K562 (cell line): ENCODE data around the gene GTF3C4. TPM values are rescaled to one million over a fixed set of nuclear protein-coding genes. Genes with fewer than 3 reads are reported as not detected.

Experiments
- ATAC-seq: fragments of 200-7000 bp; cut with Tn5 transposase; 3 replicates; pipeline ENCODE4 v1.9.1; 2020; ENCODE audit warnings: moderate library complexity
- BruUV-seq: library from RNA; stranded (reverse); fragments of 400-500 nt; replicated peaks from 2 replicates; lab custom pipeline; 2021; lab: Mats Ljungman, UMichigan
- CTCF ChIA-PET: fragments of 300-600 bp; formaldehyde crosslinking; extraction: SDS; loops from one replicate; lab custom pipeline; 2021; ENCODE audit warnings: low intra/inter-chr PET ratio; lab: Yijun Ruan, JAX
- POLR2A ChIA-PET: fragments of 300-600, 350-650 bp; sonication (Branson Sonifier 250); formaldehyde crosslinking; extraction: SDS; loops from one replicate; lab custom pipeline; 2021; ENCODE audit warnings: antibody characterized with exemption, inconsistent platforms; lab: Yijun Ruan, JAX
- DNase-seq, 4 experiments: peaks; one replicate each; pipeline versions ENCODE4 v3.0.0 to v3.0.0-alpha.2; 2011 to 2018; ENCODE audit warnings: low spot score in 3 of 4, mixed read lengths in 3 of 4; ENCODE audit errors: extremely low read depth in 1 of 4
- FAIRE-seq: peaks from 2 replicates; lab custom pipeline; 2011; peaks lifted over from hg19 to GRCh38; lab: Jason Lieb, UNC
- H2AFZ ChIP-seq: 2 replicates; pipeline ENCODE4 v1.6.0; 2011; ENCODE audit warnings: low read depth, low read length, control low read depth, inconsistent platforms
- H3K27ac ChIP-seq: fragments of 200-600 bp; 3 replicates; pipeline ENCODE4 v1.8.0; 2011; ENCODE audit warnings: low read depth, mild to moderate bottlenecking, control low read depth, inconsistent platforms, low read length, moderate library complexity, mixed read lengths; ENCODE audit errors: extremely low read depth
- H3K27me3 ChIP-seq, 2 experiments: fragments of 300-600 bp in 1 of 2; 2 replicates in 1 of 2; 3 replicates in 1 of 2; pipeline versions ENCODE4 v1.6.0 to v1.8.0; 2011; ENCODE audit warnings: inconsistent platforms in 2 of 2, low read length in 2 of 2, mild to moderate bottlenecking in 1 of 2, mixed read lengths in 1 of 2, moderate library complexity in 1 of 2; ENCODE audit not compliant: control insufficient read depth in 2 of 2, insufficient read depth in 2 of 2
- H3K36me3 ChIP-seq: fragments of 300-600 bp; 3 replicates; pipeline ENCODE4 v1.8.0; 2011; ENCODE audit warnings: mild to moderate bottlenecking, low read length, inconsistent platforms; ENCODE audit not compliant: control insufficient read depth, insufficient read depth
- H3K4me1 ChIP-seq, 2 experiments: fragments of 200-600 bp in 1 of 2; replicated peaks in 1 of 2; 2 replicates in 1 of 2; 3 replicates in 1 of 2; pipeline versions ENCODE4 v1.5.1 to v1.8.0; 2011; ENCODE audit warnings: inconsistent platforms in 2 of 2, low read length in 2 of 2, mild to moderate bottlenecking in 1 of 2, mixed read lengths in 1 of 2, moderate library complexity in 1 of 2; ENCODE audit not compliant: control insufficient read depth in 2 of 2, insufficient read depth in 2 of 2
- H3K4me2 ChIP-seq: 2 replicates; pipeline ENCODE4 v1.6.1; 2011; ENCODE audit warnings: low read length, control low read depth, inconsistent platforms, mixed read lengths; ENCODE audit not compliant: insufficient read depth
- H3K4me3 ChIP-seq: fragments of 200-600 bp; sonication (generic), shearing (Covaris generic); 2 replicates; pipeline ENCODE4 v1.5.1; 2016; ENCODE audit warnings: control low read depth, inconsistent platforms
- H3K79me2 ChIP-seq: fragments of 200-600 bp; 3 replicates; pipeline ENCODE4 v1.8.0; 2011; ENCODE audit warnings: low read length, inconsistent platforms; ENCODE audit not compliant: control insufficient read depth, insufficient read depth
- H3K9ac ChIP-seq, 2 experiments: 2 replicates each; pipeline versions ENCODE4 v1.6.0 to v1.6.1; 2011; ENCODE audit warnings: low read depth in 2 of 2, low read length in 2 of 2, control low read depth in 1 of 2, inconsistent platforms in 1 of 2, mild to moderate bottlenecking in 1 of 2, mixed read lengths in 1 of 2; ENCODE audit not compliant: insufficient read depth in 1 of 2
- H3K9me1 ChIP-seq: one replicate; pipeline ENCODE4 v1.6.0; 2011; ENCODE audit warnings: inconsistent platforms, mild to moderate bottlenecking, low read length, moderate library complexity; ENCODE audit not compliant: control insufficient read depth, insufficient read depth
- H3K9me3 ChIP-seq: replicated peaks from 2 replicates; pipeline ENCODE4 v1.5.1; 2011; ENCODE audit warnings: low read depth, low read length, inconsistent platforms; ENCODE audit not compliant: control insufficient read depth, insufficient read depth
- H4K20me1 ChIP-seq: replicated peaks from 2 replicates; pipeline ENCODE4 v1.6.1; 2011; ENCODE audit warnings: low read length, inconsistent platforms, mixed read lengths; ENCODE audit not compliant: control insufficient read depth, insufficient read depth
- ASH1L ChIP-seq: fragments of 450-650 bp; IDR thresholded peaks from 2 replicates; pipeline ENCODE4 v1.6.1; 2018; ENCODE audit warnings: borderline replicate concordance, mild to moderate bottlenecking, low read depth; ENCODE audit not compliant: partially characterized antibody
- CCNT2 ChIP-seq: IDR thresholded peaks from 2 replicates; pipeline ENCODE4 v1.6.1; 2011; ENCODE audit warnings: borderline replicate concordance, low read depth, mild to moderate bottlenecking, moderate library complexity, mixed read lengths, low read length; ENCODE audit not compliant: insufficient read length; ENCODE audit errors: extremely low read depth
- CTBP1 ChIP-seq: fragments of 450-650 bp; IDR thresholded peaks from 2 replicates; pipeline ENCODE4 v1.6.1; 2016; ENCODE audit warnings: borderline replicate concordance
- ERF ChIP-seq: fragments of 450-650 bp; formaldehyde crosslinking; IDR thresholded peaks from 2 replicates; pipeline ENCODE4 v1.4.0; 2020; ENCODE audit warnings: mild to moderate bottlenecking, mixed read lengths
- FOXM1 ChIP-seq, 2 experiments: fragments of 450-650 bp in 1 of 2; sonication (generic) in 1 of 2; formaldehyde crosslinking in 1 of 2; IDR thresholded peaks; 2 replicates each; pipeline versions ENCODE4 v1.6.1 to v1.9.0; 2017 to 2022; ENCODE audit warnings: low read depth in 2 of 2, mild to moderate bottlenecking in 2 of 2, missing genetic modification reagents in 1 of 2, moderate library complexity in 1 of 2
- HOXB6 ChIP-seq: fragments of 250-450 bp; sonication (Bioruptor Pico); IDR thresholded peaks from 2 replicates; pipeline ENCODE4 v1.5.1; 2022; ENCODE audit warnings: mild to moderate bottlenecking, borderline replicate concordance
- KAT2B ChIP-seq: IDR thresholded peaks from one replicate; pipeline ENCODE4 v1.6.1; 2012; ENCODE audit warnings: low read depth, mild to moderate bottlenecking, control low read depth, inconsistent platforms, low read length, moderate library complexity
- KDM5B ChIP-seq: fragments of 200-600 bp; sonication (generic); IDR thresholded peaks from 2 replicates; pipeline ENCODE4 v1.6.1; 2012; ENCODE audit warnings: low read depth, mild to moderate bottlenecking, moderate library complexity, low read length, control low read depth, inconsistent platforms; ENCODE audit not compliant: insufficient replicate concordance
- NELFE ChIP-seq: IDR thresholded peaks from 2 replicates; pipeline ENCODE4 v1.6.1; 2011; ENCODE audit warnings: mild to moderate bottlenecking; ENCODE audit not compliant: insufficient read depth, insufficient read length
- PPARD ChIP-seq: fragments of 250-450 bp; sonication (Bioruptor Pico); IDR thresholded peaks from 2 replicates; pipeline ENCODE4 v1.8.0; 2022; ENCODE audit warnings: inconsistent platforms, mild to moderate bottlenecking, moderate library complexity
- SIN3B ChIP-seq: fragments of 450-650 bp; IDR thresholded peaks from 2 replicates; pipeline ENCODE4 v1.6.1; 2017; ENCODE audit warnings: low read depth, mild to moderate bottlenecking, moderate library complexity
- SLC30A9 ChIP-seq: fragments of 250-450 bp; sonication (Bioruptor Pico); IDR thresholded peaks from 2 replicates; pipeline ENCODE4 v1.8.0; 2022; ENCODE audit warnings: mild to moderate bottlenecking, moderate library complexity
- SRF ChIP-seq, 2 experiments: fragments of 250-450, 450-650 bp in 1 of 2; sonication (Bioruptor Pico) in 1 of 2; sonication (generic) in 1 of 2; formaldehyde crosslinking; IDR thresholded peaks; 2 replicates each; pipeline versions ENCODE4 v1.5.0 to v1.5.1; 2020 to 2022; ENCODE audit warnings: mild to moderate bottlenecking in 1 of 2, missing genetic modification reagents in 1 of 2
- U2AF2 ChIP-seq: fragments of 200-400 bp; formaldehyde crosslinking; optimal IDR thresholded peaks from 2 replicates; pipeline ENCODE3; 2017; ENCODE audit warnings: low read depth, mild to moderate bottlenecking, low read length
- ZKSCAN3 ChIP-seq: fragments of 250-450 bp; sonication (Bioruptor Pico); IDR thresholded peaks from 2 replicates; pipeline ENCODE4 v1.4.0; 2020
- ZNF217 ChIP-seq: sonication (generic); formaldehyde crosslinking; IDR thresholded peaks from 2 replicates; pipeline ENCODE4 v1.8.0; 2022; ENCODE audit warnings: mild to moderate bottlenecking, missing genetic modification reagents
- ZNF224 ChIP-seq: sonication (generic); formaldehyde crosslinking; IDR thresholded peaks from 2 replicates; pipeline ENCODE4 v1.8.0; 2022; ENCODE audit warnings: mild to moderate bottlenecking, missing genetic modification reagents
- ZNF584 ChIP-seq: fragments of 200-800 bp; sonication (Bioruptor generic); IDR thresholded peaks from 2 replicates; pipeline ENCODE4 v1.6.1; 2016; ENCODE audit warnings: low read depth, mild to moderate bottlenecking, missing genetic modification characterization, missing compliant biosample characterization
- WGBS: fragments of 100-300 bp; shearing (Covaris generic); methylation state at CpG from one replicate; pipeline ENCODE4 v1.1.6; 2016; ENCODE audit warnings: low coverage, mixed read lengths; ENCODE audit not compliant: insufficient coverage; ENCODE audit errors: missing lambda C conversion rate; 5-methylcytosine and 5-hydroxymethylcytosine counted together
- in situ Hi-C: fragments of 300-500 bp; cut with MboI; formaldehyde crosslinking; loops from 4 replicates; pipeline ENCODE4 v1.15.0; 2018; ENCODE audit warnings: inconsistent platforms, mixed read lengths
- intact Hi-C: fragments of 100-400 bp; cut with micrococcal nuclease; formaldehyde crosslinking; loops from 2 replicates; pipeline ENCODE4 v1.14.2; 2022
- polyA plus RNA-seq, 8 experiments: library from polyadenylated mRNA; depleted of rRNA in 4 of 8; stranded (reverse) in 5 of 8; unstranded in 3 of 8; fragments of >200 nt; fragmentation: Nextera tagmentation in 2 of 8; fragmentation: Illumina TruSeq in 1 of 8; extraction: Ambion mirVana in 2 of 8; extraction: Trizol in 1 of 8; gene quantifications; 2 replicates each; pipeline versions ENCODE4 v1.2.1 to v1.2.3, GENCODE V29; 2011 to 2014; ENCODE audit warnings: inconsistent platforms in 1 of 8, missing spikeins in 1 of 8
- total RNA-seq, 7 experiments: library from RNA; depleted of rRNA in 6 of 7; stranded (reverse); fragments of >200 nt in 6 of 7; fragmentation: Illumina TruSeq in 2 of 7; extraction: Trizol in 2 of 7; gene quantifications; 2 replicates each; pipeline versions ENCODE4 v1.2.1 to v1.2.3, GENCODE V29; 2011 to 2021; ENCODE audit warnings: low replicate concordance in 1 of 7

Gene GTF3C4
- total and polyA plus RNA-seq, 9 of the 15 experiments (the other 6 are each of a cell fraction or from before 2014, with no cell fraction given), result 3.9 to 20.0 (median 12.2) TPM

- no peak overlapping the region for H3K9ac ChIP-seq
- no peaks in the 10 kb centered on the region for H3K9me3 ChIP-seq
- H3K4me1 ChIP-seq, result no peaks in the 10 kb centered on the region
- no peaks in the 10 kb centered on the region for H3K27me3 ChIP-seq
- peaks cover 92% of the 10 kb centered on the region for H3K79me2 ChIP-seq
- ATAC-seq (no peak), FAIRE-seq (no peak), DNase-seq (no peak)
- no peaks in the 10 kb centered on the region for H3K9me1 ChIP-seq
- CTCF ChIA-PET, result no interaction called here
- H3K4me3 ChIP-seq, result no peak overlapping the region
- POLR2A ChIA-PET, result interaction anchor here (0.6 to 2.2 kb wide), 5 partner anchors 8 to 12 kb away, joined by 3 to 11 read pairs (median 4); partner anchors contain the start of genes DDX31 and GTF3C4
- intact Hi-C loops, result no loop called here
- no peak for TF ChIP-seq ZNF217 (CRISPR knock-in tag)
- no peak for TF ChIP-seq NELFE
- TF ChIP-seq FOXM1 (IDR thresholded peaks at IDR 0.05; ENCODE audit: low read depth), result no peak
- TF ChIP-seq FOXM1 (CRISPR knock-in tag; IDR thresholded peaks at IDR 0.05; ENCODE audit: low read depth), result no peak
- TF ChIP-seq ASH1L, result no peak
- TF ChIP-seq U2AF2, result no peak
- TF ChIP-seq SLC30A9 (CRISPR knock-in tag), result no peak
- TF ChIP-seq SIN3B, result no peak
- TF ChIP-seq ERF, result no peak
- TF ChIP-seq PPARD (CRISPR knock-in tag), result no peak
- no peak for TF ChIP-seq ZNF584 (CRISPR knock-in tag)
- TF ChIP-seq CCNT2, result no peak
- no peak for TF ChIP-seq ZNF224
- no peak for TF ChIP-seq CTBP1
- no peak for TF ChIP-seq HOXB6 (CRISPR knock-in tag)
- no peak for TF ChIP-seq KDM5B
- no peak for TF ChIP-seq ZKSCAN3 (CRISPR knock-in tag)
- no peak for TF ChIP-seq KAT2B
- TF ChIP-seq SRF (CRISPR knock-in tag; IDR thresholded peaks at IDR 0.05), result no peak
- H3K4me2 ChIP-seq, result no peak overlapping the region
- TSS peak; percentile 9 for BruUV-seq
- peaks cover 82% of the 10 kb centered on the region for H3K36me3 ChIP-seq
- H4K20me1 ChIP-seq, result peaks cover 9% of the 10 kb centered on the region; the same call in 1 of the 2 replicates
- no peak overlapping the region for H2AFZ ChIP-seq
- in situ Hi-C loops, result no loop called here
- WGBS, result 93% methylated on average over 3 of the region's 3 CpGs
- no peak overlapping the region for H3K27ac ChIP-seq
These were observed 9.8 kb downstream of the GTF3C4 start for GRCh38 chr9:132679946-132680625.
